OCI-M2 (cell line): ENCODE results near the gene CDO1.

ENCODE experiments used
- DNase-seq: peaks from one replicate; lab custom pipeline; 2025; ENCODE audit not compliant: unreplicated experiment; lab: John Stamatoyannopoulos, UW

The CDO1 gene

DNA sequence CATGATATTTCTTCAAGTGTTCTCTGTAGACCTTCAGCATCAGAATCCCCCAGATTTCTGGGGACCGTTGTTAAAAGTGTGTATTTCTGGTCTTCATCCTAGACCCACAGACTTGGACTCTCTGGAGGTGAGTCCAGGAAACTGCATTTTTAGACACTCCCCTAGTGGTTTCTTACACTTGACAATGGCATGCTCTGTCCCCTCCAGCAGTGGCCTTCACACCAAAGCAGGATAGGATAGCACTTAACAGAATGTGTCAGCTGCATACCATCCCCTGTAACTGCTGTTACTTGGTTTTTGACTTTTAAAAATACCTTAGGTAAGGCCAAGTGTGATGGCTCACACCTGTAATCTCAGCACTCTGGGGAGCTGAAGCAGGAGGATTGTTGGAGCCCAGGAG is 20.8 kb downstream of the CDO1 start:
- DNase-seq: no peak

DNA sequence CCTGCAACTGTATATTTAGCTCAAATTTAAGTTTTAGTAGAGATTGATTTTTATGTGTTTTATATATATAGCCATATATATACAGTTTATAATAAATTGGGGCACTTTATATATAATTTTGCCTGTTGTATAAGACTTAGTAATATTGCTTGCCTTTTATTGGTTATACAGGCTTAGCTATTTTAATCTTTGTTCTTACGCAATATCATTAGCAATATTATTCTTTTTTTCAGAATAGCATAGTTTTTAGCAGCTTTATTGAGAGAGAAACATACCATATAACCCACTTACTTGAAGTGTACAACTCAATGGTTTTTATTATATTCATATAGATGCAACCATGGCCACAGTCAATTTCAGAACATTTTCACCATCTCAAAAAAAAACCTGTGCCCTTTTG is 28.0 kb downstream of the CDO1 start:
- DNase-seq: no peak

DNA sequence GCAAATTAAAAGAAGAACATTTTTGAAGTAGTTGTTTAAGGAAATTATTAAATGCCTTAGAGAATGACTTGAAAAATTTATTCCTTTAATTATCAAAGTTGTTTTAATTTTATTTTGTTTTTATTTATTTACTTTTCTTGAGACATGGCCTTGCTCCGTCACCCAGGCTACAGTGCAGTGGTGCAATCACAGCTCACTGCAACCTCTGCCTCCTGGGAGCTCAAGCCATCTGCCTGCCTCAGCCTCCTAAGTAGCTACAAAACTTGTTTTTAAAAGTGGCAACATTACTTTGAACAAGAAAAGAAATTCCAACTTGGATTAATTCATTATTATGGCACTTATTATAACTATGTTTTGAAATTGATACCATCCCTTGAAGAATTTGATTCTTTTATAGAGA is 29.0 kb downstream of the CDO1 start:
- DNase-seq: no peak

DNA sequence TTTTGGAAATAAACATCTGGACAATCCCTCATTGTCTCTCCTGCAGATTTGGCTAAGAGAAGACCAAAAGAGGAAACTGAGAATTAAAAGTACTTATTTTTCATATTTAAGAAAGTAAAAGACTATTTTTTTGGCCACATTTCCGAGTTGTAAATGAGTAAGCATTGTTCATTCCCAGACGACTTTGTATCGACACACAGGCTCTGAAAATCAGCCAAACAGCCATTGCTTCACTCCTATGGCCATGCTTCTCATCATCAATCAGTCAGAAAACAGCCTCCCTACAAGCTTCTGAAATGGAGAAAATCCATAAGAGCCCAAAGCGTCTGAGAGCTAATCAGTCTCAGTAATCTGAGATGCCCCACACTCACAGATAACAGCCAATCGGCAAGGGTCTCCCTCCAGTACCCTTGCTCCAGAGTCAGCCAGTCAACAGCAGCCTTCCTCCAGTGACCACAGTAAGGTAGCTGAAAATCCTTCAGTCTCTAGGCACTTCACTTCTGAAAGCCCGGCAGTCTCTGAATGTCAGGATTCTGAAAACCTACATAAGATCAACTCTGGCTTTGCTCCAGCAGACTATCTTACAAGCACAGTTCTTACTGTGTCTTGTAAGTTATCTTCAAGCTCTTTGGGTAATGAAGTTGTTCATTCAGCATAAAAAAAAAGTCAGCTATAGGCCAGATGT is 30.9 kb downstream of the CDO1 start:
- DNase-seq: no peak

DNA sequence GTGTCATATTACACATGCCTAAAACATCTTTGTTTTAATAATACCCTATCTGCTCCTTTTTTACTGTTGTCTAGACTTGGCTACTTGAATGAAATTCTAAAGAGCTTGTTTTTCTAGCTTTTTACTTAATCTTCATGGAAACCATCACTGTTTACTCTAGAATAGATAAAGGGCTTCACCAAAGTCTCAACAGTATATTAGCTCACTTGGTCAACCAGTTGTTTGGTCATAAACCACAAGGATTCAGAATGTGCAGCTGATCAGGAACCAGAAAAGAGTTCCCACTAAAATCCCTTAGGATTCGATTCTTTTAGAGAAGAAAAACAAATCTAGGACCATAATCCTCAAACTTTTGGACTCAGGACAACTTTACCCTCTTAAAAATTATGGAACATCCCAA is 38.0 kb downstream of the CDO1 start:
- no peak for DNase-seq

DNA sequence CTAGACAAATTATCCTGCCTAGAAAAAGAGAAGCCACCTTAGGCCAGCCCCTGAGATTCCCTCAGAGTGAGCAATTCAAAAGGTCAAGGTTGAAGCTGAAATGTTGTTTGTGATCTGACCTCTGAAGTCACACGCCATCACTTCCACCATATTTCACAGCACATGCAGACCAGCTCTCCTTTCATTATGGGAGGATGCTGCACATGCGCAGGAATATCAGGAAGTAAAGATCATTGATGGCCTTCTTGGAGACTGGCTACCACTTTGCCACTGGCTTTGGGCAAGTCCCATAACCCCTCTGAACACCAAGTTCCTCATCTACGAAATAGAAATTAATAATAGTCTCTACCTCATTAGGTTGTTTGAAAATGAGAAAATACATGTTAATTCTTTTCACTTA is 39.5 kb downstream of the CDO1 start:
- no peak for DNase-seq

DNA sequence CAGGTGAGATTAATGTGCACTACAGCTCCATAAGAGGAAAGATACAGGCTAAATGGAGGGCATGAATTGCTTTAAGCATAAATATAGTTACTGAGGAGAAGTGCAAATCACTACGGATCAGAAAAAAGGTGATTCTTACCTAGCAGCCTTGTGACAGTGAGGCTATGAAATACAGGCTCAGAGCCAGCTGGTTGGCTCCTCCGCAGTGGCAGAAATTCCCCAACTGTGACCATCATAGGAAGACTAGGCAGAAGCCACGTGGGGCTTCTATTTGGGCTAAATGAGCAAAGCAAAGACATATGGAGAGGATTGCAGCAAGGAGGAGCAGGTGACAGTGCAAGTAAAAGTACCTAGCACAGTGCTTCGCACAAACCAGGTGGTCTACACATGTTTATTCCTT is 40.5 kb downstream of the CDO1 start:
- no peak for DNase-seq

DNA sequence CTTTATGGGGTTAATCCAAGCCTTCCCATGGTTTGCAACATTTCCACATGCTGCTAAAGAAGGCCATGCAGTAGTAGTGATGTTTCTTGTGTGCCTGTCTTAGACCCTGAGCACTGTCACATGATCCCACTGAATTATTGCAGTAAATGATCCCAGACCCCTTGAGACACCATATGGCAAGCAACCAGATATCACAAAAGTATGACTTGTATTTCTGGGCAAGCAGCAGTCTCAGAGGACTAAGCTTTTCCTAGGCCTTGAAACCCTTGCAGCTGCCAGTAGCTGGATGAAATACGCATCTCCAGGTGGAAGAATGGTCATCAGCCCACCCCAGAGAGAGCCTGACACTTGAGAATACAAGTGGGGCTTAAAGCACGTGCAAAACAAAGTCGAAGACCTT is 41.8 kb downstream of the CDO1 start:
- no peak for DNase-seq

DNA sequence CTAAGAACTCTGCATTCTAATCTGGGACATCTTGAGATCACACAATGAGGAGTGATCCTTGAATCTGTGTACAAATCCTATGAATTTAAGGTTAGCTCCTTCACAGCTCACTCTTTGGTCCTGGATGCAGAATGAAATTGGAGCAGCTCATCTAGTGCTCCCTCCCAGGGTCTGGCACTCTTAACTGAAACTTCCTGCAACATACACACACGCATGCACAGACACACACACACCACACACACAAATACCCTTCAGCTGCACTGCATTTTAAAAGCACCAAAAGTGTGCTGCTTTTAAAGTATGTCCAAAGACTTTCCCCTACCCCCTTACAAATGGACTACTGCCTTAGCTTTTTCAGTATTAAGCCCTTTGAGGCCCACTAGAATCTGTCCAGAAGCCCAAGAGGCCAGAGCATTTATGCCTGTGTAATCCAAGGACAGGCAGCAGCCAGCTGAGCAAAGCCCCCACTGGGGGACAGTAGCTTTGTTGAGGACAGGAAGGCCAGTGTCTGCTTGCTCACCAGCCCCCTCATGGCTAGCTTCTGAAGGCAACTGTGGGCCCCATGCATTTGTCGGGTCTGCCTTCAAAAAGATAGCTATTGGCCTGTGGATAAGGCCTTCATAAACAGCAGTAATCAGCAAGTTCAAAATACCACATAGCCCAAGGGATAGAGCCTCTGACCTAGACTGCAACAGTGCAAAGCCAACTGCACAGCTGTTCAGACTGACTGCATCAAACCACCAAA is 43.6 kb downstream of the CDO1 start:
- no peak for DNase-seq

DNA sequence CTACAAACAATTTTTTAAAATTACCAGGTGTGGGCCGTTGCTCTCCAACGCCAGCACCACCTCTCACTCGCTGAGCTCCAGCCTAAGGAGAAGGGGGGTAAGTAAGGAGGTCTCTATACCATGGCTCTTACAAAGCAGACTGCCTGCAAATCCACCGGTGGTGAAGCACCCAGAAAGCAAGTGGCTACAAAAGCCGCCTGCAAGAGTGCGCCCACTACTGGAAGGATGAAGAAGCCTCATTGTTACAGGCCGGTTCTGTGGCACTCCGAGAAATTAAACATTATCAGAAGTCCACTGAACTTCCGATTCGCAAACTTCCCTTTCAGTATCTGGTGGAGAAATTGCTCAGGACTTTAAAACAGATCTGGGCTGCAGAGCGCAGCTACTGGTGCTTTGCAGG is 46.0 kb downstream of the CDO1 start:
- DNase-seq: no peak

DNA sequence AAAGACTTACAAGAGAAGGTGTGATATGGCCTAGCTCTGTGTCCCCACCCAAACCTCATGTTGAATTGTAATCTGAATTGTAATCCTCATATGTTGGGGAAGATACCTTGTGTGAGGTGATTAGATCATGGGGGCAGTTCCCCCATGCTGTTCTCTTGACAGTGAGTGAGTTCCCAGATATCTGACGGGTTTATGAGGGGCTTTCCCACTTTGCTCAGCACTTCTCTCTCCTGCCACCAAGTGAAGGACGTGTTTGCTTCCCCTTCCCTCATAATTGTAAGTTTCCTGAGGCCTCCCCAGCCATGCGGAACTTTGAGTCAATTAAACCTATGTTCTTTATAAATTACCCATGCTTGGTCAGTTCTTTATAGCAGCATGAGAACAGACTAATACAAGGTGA is 49.0 kb downstream of the CDO1 start:
- DNase-seq: no peak

DNA sequence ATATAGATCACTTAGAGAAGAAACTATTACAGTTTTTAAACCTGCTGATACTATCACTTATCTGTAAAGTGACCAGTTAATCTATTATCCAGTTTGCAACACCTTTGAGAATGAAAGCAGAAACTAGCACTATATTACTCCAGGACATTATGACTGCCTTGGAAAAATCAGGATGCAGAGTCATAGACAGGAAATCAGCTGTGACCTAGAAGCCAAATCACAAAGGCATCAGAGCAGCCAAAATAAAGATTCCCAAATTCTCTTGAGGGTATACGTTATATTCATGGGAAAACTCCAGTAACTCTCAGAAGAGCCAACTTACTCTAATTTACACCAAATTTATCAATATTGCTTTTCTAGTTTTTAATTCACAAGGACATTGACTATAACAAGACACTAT is 49.9 kb downstream of the CDO1 start:
- DNase-seq: no peak

DNA sequence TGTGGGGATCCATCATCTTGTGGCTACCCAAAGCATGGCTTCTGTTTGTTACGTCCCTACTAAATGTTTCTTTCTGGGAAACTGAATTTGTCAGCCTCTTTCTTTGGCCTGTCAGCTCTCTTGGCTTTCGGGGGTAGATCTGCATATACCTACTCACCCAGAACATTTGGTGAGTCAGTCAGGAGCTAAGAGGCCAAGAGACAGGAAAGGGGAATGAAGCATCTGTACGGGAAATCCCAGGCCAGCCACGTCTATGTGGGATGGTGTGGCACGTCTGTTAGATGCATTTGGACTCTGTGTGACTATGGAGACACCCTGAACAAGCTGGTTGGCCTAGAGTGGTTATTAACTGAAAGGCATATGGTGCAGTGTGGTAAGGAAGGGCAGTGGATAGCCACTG is 58.1 kb downstream of the CDO1 start:
- no peak for DNase-seq

DNA sequence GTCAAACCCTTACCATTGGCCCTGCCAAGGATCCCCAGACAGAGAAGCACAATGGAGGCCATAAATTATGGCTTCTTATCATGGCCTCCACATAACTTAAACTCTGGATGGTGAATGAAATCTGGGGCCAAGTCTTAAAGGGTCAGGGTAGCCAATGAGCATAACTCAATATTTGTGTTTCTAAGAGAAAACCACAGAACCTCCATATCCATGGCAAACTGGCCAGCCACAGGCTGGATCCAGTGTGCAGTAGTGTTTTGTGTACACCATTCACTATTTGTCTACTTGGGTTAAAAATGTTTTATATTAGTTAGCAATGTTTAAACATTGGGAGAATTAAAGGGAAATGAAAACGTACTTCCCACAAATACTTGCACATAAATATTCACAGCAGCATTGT is 60.8 kb downstream of the CDO1 start:
- DNase-seq: no peak
